Body of pancreas (tissue), 4 donors: Measurements from ENCODE around the gene SLFN12L. TPM values are rescaled to one million over a fixed set of nuclear protein-coding genes. Genes with fewer than 3 reads are reported as not detected.

ENCODE experiments used
- ATAC-seq: fragments of 150-250 bp; one replicate; pipeline ENCODE4 v1.9.1; 2016
- DNase-seq, 4 donors: peaks; one replicate each; pipeline ENCODE4 v3.0.0-alpha.2; 2019
- H3K27ac ChIP-seq, 4 donors: fragments of 200-600 bp; sonication (generic); 1 replicate in 3 of 4; 2 replicates in 1 of 4; pipeline versions ENCODE4 v1.5.1 to v1.6.1; 2016 to 2019; ENCODE audit warnings: mild to moderate bottlenecking in 1 of 4, mixed read lengths in 1 of 4, moderate library complexity in 1 of 4
- H3K27me3 ChIP-seq, 2 donors: fragments of 200-600 bp; sonication (generic); one replicate each; pipeline ENCODE4 v1.6.0; 2016; ENCODE audit warnings: mild to moderate bottlenecking in 1 of 2
- H3K36me3 ChIP-seq, 2 donors: fragments of 200-600 bp; sonication (generic); replicated peaks in 1 of 2; 2 replicates each; pipeline ENCODE4 v1.5.1; 2016; ENCODE audit warnings: low read depth in 2 of 2; ENCODE audit not compliant: insufficient read depth in 1 of 2
- H3K4me1 ChIP-seq: fragments of 200-600 bp; sonication (generic); one replicate; pipeline ENCODE4 v1.6.0; 2016
- H3K4me3 ChIP-seq, 2 donors: fragments of 200-600 bp; sonication (generic); 1 replicate in 1 of 2; 2 replicates in 1 of 2; pipeline ENCODE4 v1.5.1; 2016 to 2019
- H3K9me3 ChIP-seq, 3 donors: fragments of 200-600 bp; sonication (generic); 1 replicate in 2 of 3; 2 replicates in 1 of 3; pipeline ENCODE4 v1.5.1; 2016
- CTCF ChIP-seq, 7 experiments: fragments of 450-650 bp in 4 of 7; fragments of 200-600 bp in 3 of 7; sonication (generic) in 3 of 7; IDR thresholded peaks; one replicate each; pipeline ENCODE4 v1.5.1; 2016 to 2019; ENCODE audit warnings: antibody characterized with exemption in 7 of 7
- POLR2A ChIP-seq, 3 donors: fragments of 450-650 bp; IDR thresholded peaks; one replicate each; pipeline ENCODE4 v1.6.1; 2016; ENCODE audit warnings: antibody characterized with exemption in 3 of 3, mild to moderate bottlenecking in 2 of 3
- WGBS, 2 donors: methylation state at CpG; one replicate each; pipeline ENCODE4 v1.1.5; 2017; 5-methylcytosine and 5-hydroxymethylcytosine counted together
- intact Hi-C: fragments of 100-400 bp; cut with DNase I; formaldehyde crosslinking; loops from one replicate; pipeline ENCODE4 v1.15.1; 2023
- total RNA-seq, 2 donors: library from RNA; depleted of rRNA; stranded (reverse); fragments of >200 nt; gene quantifications; one replicate each; pipeline ENCODE4 v1.1.0, GENCODE V29; 2016

The SLFN12L gene
- total RNA-seq, result 1 to 10 TPM in 1 of 2 donors, under 1 TPM in 1; 0.78 to 1.6 TPM

DNA sequence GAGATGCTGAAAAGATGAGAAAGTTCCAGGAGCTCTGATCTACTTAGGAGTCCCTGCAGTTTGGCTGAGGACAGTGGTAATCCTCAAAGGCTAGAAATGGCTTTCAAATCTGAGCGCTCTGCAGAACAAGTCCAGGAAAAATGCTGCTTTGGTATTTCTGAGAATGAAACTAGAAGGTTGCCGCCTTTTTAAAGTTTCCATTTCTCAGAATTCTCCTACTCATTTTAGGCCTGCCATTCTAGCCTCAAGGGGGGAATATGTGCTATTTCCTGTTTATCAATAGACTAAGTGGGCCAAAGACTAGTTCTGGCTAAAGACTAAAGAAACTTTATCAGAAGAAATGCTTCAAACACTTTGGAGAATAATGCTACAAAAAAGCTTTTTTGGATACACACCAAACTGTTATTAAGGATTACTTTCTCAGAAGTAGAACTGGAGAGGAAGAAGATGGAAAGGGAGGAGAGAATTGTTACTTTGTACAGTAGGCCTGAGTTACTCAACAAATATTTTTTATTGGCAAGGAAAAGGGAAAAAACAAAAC lies at the start of gene SLFN12L:
Gene SLFN12L, minus strand, starts transcription at position 78 of the 541 bp plus-strand sequence. CDS start 15,314 bp downstream, outside the sequence.
- no peak for ATAC-seq
- Histone ChIP-seq H3K27ac (no peak within 1 kb of the TSS), H3K4me1 (peaks cover 4% of the 10 kb centered on the region), H3K9me3 (no peaks in the 10 kb centered on the region), H3K36me3 (no peaks in the 10 kb centered on the region), H3K4me3 (no peak within 1 kb of the TSS), H3K27me3 (no peaks in the 10 kb centered on the region)
- 87 to 92% methylated on average over 2 of the region's 2 CpGs for WGBS, 2 donors
- no peak for DNase-seq
- intact Hi-C loops, result loop anchor here (5.0 to 10.0 kb wide), 2 partner anchors 225 to 373 kb away; no protein-coding TSS in a partner anchor
- TF ChIP-seq POLR2A (IDR thresholded peaks at IDR 0.05) (no peak), CTCF (IDR thresholded peaks at IDR 0.05) (no peak)

- Histone ChIP-seq H3K36me3 (no peaks in the 10 kb centered on the region), H3K4me3 (peak overlapping the region in 1 of 2 donors; percentile 94), H3K27ac (peak overlapping the region; percentile 70 to 94 (median 80)), H3K9me3 (no peaks in the 10 kb centered on the region), H3K4me1 (peaks cover 18% of the 10 kb centered on the region), H3K27me3 (no peaks in the 10 kb centered on the region)
- DNase-seq (no peak), ATAC-seq (peak; percentile 10)
- intact Hi-C loops, result no loop called here
- 24 to 29% methylated on average over 7 of the region's 7 CpGs for WGBS, 2 donors
- TF ChIP-seq CTCF (IDR thresholded peaks at IDR 0.05) (no peak), POLR2A (IDR thresholded peaks at IDR 0.05) (no peak)
These were observed 49.1 kb upstream of the SLFN12L start for GRCh38 chr17:35586569-35587073.

GRCh38 chr17:35584061-35584460 lies 46.6 kb upstream of the SLFN12L start:
- H3K9me3 ChIP-seq, result no peaks in the 10 kb centered on the region
- H3K4me1 ChIP-seq, result peaks cover 17% of the 10 kb centered on the region
- ATAC-seq (no peak), DNase-seq (no peak)
- H3K27ac ChIP-seq, result no peak overlapping the region
- H3K36me3 ChIP-seq, result no peaks in the 10 kb centered on the region
- intact Hi-C loops, result no loop called here
- no peak overlapping the region for H3K4me3 ChIP-seq
- 53 to 60% methylated on average over 1 of the region's 1 CpG for WGBS, 2 donors
- H3K27me3 ChIP-seq, result no peaks in the 10 kb centered on the region
- no peak for TF ChIP-seq POLR2A (IDR thresholded peaks at IDR 0.05)
- no peak for TF ChIP-seq CTCF (IDR thresholded peaks at IDR 0.05)

DNA sequence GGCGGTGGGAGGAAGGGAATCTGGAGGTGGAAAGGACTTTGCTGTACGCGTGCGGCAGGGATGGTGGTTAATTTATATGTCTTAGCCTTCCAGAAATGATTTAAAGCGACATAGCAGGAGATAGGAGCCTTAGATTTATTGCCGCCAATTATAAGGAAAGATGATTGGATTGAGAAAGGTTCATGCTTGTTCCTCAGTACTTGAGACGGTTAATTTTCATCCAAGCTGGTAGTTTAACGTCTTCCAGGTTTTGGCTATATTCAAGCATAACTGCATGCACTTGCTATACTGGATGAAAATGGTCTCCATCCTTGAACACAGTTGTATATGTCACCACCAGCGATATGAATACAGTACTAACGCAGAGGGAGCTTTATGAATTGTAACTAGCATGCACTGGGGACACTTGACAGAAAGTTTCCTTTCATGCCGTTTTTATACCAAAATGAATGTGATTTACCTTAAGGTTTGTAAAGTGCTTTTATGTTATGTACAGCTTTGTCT lies 41.5 kb upstream of the SLFN12L start:
- Histone ChIP-seq H3K27ac (peak overlapping the region; percentile 76 to 91 (median 81)), H3K36me3 (no peaks in the 10 kb centered on the region), H3K4me3 (peak overlapping the region; percentile 39 to 63), H3K4me1 (peaks cover 22% of the 10 kb centered on the region), H3K27me3 (no peaks in the 10 kb centered on the region), H3K9me3 (no peaks in the 10 kb centered on the region)
- intact Hi-C loops, result no loop called here
- TF ChIP-seq CTCF (IDR thresholded peaks at IDR 0.05), result no peak
- no peak for TF ChIP-seq POLR2A (IDR thresholded peaks at IDR 0.05)
- WGBS, 2 donors, result 0 to 3% methylated on average over 10 to 11 of the region's 11 CpGs
- no peak for ATAC-seq
- DNase-seq, result no peak
